Islet of Langerhans (tissue), 1 donor: ENCODE measurements around the gene BORCS6.
A peak's percentile ranks its signal among the peaks of the same experiment; 100 is the strongest.

Source experiments
- FAIRE-seq: peaks from one replicate; lab custom pipeline; 2011; peaks lifted over from hg19 to GRCh38; lab: Jason Lieb, UNC

The BORCS6 gene

DNA sequence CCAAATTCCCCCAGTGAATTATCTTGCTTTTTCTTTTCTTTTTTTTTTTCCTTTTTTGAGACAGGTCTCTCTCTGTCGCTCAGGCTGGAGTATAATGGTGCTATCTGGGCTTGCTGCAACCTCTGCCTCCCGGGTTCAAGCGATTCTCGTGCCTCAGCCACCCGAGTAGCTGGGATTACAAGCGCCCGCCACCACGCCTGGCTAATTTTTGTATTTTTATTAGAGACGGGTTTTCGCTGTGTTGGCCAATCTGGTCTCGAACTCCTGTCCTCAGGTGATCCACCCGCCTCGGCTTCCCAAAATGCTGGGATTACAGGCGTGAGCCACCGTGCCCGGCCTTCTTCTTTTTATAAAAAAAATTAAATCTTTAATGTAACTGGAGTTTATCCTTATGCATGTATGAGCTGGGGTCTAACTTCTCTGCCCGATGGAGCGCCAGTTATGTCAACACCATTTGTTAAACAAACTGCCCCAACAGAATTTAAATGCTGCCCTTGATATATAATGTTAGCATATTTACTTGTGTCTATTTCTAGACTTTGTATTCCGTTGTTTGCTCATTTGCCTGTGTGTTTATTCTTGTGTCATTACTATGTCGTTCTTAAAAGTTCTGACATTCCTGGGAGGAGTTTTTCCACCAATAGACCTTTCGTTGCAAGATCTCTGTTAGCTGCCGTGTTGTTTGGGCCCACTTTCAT lies 20.9 kb upstream of the BORCS6 start:
- no peak for FAIRE-seq

GRCh38 chr17:8209907-8210760 lies 20.2 kb upstream of the BORCS6 start, which contains the start of gene AURKB:
TSS of gene AURKB (minus strand) at chr17:8210575. CDS start at chr17:8210224, 351 bp downstream.
- peak; percentile 89 for FAIRE-seq

DNA sequence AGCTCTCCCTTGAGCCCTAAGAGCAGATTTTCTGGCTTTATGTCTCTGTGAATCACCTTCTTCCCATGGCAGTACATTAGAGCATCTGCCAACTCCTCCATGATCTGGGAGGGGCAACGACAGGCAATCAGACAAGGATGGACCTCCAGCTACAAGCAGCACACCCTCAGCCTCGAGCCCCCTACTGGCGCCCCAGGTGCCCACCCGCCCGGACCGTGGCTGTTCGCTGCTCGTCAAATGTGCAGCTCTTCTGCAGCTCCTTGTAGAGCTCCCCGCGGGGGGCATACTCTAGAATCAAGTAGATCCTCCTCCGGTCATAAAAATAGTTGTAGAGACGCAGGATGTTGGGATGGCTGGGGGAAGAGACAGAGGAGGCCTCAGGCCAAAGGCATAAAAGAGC lies 16.6 kb upstream of the BORCS6 start:
- FAIRE-seq = no peak

- FAIRE-seq = no peak
Observed at GRCh38 chr17:8204761-8205555, 15.0 kb upstream of the BORCS6 start.

- peak; percentile 98 for FAIRE-seq
Observed at GRCh38 chr17:8192070-8192815, 2.3 kb upstream of the BORCS6 start.

- no peak for FAIRE-seq
Observed at GRCh38 chr17:8190506-8190905, 526 bp upstream of the BORCS6 start.

GRCh38 chr17:8189041-8189710 lies 804 bp downstream of the BORCS6 start:
- FAIRE-seq = no peak

DNA sequence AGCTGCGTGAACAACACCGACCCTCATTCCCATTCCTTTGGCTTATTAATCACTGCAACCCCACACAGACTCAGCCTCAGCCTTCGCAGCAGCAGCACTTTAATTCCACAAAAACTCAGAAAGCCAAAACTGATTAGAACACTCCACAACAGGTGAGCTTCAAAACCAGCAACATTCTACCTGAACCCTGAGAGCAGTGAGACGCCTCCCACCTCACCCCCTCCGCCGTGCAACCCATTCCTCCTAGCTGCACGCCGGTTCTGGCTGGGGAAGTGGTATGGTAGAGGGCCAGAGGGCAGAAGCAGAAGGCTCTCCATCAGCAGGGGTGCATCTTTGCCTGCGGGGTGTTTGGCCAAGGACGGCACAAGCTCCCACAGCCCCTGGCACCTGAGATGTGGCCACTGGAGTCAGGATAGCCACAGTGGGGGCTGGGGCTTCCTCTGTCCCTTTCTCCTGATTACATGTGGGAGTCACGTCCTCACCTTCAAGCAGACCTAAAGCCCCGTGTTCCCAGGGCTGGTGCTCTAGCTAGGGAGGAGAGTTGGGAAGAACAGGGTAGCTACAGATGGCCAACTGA lies 1.6 kb downstream of the BORCS6 start:
- FAIRE-seq = no peak

DNA sequence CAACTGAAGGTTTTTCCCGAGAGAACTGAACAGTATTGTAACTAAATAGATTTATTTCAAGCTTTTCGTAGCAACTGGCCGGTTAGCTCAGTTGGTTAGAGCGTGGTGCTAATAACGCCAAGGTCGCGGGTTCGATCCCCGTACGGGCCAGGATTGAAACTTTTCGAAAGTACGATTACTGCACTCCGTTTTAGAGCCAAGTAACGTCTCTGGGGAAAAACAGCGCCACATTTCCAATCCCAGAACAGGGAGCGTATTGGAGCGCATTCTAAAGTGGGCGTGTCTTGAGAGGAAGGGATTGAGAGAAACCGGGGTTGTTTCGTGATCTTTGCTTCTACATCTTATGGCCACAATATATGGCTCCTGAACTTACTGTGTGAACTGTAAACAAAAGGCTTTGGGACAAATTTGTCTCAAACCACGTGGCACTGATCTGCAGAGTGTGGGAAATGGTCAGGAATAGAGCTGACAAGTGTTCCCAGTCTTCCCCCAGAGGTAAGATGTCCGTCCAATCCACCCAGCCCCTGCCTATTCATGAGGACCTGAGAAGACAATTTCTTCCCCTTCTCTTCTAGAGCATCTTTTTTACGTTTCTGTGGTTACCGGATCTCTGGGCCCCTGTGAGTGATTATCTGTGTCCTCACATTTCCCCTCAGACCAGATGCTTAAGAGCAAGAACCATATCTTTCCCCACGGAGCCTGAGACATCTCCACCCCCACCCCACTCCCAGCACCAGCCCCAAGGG lies 2.3 kb downstream of the BORCS6 start:
- FAIRE-seq = peak; percentile 92

DNA sequence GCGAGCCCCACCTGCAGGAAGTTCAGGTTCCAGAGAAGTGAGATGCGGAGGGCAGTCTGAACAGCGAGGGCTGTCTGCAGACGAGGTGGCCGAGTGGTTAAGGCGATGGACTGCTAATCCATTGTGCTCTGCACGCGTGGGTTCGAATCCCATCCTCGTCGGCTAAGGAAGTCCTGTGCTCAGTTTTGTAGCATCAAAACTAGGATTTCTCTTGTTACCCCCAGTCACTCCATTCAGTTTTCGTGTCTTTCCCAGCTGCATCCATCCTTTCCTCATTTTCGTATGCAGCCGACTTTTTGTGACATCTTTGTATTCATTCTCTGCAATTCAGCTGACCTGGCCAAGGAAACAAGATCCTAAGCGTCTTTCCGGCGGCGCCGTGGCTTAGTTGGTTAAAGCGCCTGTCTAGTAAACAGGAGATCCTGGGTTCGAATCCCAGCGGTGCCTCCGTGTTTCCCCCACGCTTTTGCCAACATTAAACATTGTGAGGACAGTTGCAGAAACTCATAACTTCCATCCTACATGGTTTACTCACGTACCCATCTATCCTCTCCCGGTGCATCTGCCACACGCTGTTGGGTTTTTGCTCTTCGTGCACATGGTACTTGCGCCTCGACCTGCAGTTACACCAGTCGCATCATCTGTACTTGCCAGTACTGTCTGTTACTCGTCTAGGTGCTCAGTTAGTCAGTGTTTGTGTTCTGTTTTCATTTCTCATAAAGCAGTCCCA lies 3.0 kb downstream of the BORCS6 start:
- FAIRE-seq = peak; percentile 82

DNA sequence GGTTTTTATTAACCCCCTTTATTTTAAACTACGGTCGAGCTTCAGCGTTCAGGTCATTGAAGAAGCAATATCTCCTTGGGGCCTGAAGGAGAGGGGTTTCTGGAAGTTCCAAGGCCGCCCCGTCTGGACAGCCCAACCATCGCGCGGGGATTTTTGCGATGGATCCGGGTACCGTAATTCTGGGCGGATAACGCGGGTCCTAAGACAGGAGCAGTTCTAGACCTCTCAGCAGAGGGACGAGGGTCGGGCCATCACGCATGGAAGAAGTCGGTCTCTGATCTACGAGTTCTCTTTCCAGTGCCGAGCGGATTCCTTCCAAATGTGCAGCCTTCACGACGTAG lies 3.6 kb downstream of the BORCS6 start:
- FAIRE-seq = no peak

- no peak for FAIRE-seq
Observed at GRCh38 chr17:8185582-8186445, 4.2 kb downstream of the BORCS6 start.

GRCh38 chr17:8176998-8177731 lies 12.8 kb downstream of the BORCS6 start:
- FAIRE-seq = no peak

- FAIRE-seq = no peak
Observed at GRCh38 chr17:8176197-8176940, 13.6 kb downstream of the BORCS6 start, which contains the start of gene TMEM107. TSS of gene TMEM107 (minus strand) at chr17:8176380. CDS start at chr17:8176286, 94 bp downstream.

- no peak for FAIRE-seq
Observed at GRCh38 chr17:8175795-8176196, 14.2 kb downstream of the BORCS6 start.

DNA sequence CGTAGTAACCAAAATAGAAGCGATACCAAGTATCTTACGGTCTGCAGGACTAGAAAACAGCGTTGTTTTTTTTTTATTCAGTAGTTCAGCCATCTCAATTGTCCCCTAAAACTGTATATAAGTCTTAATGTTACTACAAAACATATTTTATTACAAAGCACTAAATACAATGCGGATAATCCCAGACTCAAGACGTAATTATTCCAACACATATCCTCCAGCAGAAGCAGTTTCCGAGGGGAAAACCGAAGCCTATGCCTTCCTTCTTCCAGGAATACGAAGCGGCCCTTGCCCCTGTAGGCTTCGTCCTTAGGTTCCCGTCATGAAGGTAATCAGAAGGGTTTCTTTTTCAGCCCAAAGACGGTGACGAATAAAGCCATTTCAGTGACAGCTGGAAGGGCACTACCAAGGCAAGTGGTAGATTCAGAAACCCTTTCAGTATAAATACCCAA lies 16.1 kb downstream of the BORCS6 start:
- no peak for FAIRE-seq
